ENCODE measurements around the gene RPL32.

Gene RPL32

GRCh38 chr3:12810961-12811360 is 30.4 kb downstream of the RPL32 start:
- TF ChIP-seq CTCF (conservative IDR thresholded peaks at IDR 0.05) = no peak
- H3K27ac ChIP-seq = peak overlapping the region; percentile 78

- peak overlapping the region; percentile 78 for H3K27ac ChIP-seq
- TF ChIP-seq CTCF (conservative IDR thresholded peaks at IDR 0.05) = peak; percentile 83
These were observed 31.2 kb downstream of the RPL32 start for GRCh38 chr3:12810013-12810780.

DNA sequence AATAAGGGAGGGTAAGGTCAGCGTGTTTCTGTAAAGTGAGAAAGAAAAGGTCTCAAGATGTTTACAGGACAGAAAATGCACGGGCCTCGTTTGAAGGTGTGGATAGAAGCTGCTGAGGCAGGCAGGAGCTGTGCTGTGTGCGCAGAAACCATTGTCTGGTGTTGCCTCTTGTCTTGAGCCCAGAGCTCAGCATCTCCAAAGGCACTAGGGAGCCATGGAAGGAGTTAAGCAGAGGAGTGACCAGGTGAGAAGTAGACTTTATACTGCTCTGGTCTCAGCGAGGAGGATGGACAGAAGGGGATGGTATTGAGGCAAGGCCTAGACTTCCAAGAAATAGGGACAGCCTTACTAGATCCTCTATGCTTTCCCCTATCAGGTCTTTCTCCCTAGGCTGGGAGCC is 31.9 kb downstream of the RPL32 start:
- no peak for TF ChIP-seq CTCF (conservative IDR thresholded peaks at IDR 0.05)
- H3K27ac ChIP-seq = peak overlapping the region; percentile 78

GRCh38 chr3:12809001-12809400 is 32.4 kb downstream of the RPL32 start:
- H3K27ac ChIP-seq = peak overlapping the region; percentile 78; the same call in 1 of the 2 replicates
- TF ChIP-seq CTCF (conservative IDR thresholded peaks at IDR 0.05) = no peak

GRCh38 chr3:12808587-12808986 is 32.8 kb downstream of the RPL32 start:
- no peak for TF ChIP-seq CTCF (conservative IDR thresholded peaks at IDR 0.05)
- H3K27ac ChIP-seq = 0 out of 2 replicates have a peak overlapping the region, but pooled peaks have one; percentile 78

DNA sequence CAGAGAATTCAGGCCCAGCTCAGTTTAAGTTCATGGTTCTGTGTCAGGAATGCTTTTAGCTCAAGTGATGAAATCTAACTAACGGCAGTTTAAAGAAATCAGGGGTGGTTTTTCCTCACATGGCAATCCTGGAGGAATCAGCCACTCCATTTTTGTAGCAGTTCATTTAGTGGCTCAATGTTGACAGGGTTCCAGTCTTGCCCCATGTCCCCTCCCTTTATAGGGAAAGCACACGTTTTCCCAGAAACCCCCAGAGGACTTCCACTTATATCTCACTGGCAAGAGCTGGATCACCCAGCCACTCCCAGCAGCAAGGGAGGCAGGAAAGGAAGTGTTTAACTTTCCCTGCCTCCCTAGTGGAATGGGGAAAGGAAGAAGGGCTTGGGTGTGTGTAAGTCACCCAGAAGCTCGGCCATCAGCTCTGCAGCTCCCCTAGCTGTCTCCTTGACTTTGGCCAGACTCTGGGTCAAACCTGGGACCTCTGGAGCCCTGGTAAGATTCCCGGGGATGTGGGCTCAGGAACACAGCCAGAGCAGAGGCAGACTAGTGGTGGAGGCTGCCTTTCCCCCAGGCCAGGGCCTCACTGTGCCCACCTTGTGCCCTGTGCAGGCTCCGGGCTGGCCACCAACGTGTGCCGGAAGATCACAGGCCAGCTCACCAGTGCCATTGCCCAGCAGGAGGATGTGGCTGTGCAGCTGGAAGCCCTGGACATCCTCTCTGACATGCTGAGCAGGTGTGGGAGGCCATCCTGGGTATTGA is 33.6 kb downstream of the RPL32 start:
- H3K27ac ChIP-seq = no peak overlapping the region
- no peak for TF ChIP-seq CTCF (conservative IDR thresholded peaks at IDR 0.05)

DNA sequence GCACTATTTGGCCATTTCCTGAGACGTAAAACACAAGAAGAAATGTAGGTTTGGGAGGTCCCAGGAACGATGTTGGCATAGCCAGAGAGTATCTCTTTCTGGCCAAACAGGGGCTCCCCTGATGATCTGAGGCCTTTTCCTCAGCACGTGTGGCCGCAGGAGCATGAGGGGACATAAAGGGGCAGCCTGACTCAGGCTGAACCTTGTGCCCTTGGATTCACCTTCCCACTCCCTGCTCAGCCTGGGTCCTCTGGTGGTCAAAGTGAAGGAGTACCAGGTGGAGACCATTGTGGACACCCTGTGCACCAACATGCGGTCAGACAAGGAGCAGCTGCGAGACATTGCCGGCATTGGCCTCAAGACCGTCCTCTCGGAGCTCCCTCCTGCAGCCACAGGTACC is 34.3 kb downstream of the RPL32 start:
- no peak for TF ChIP-seq CTCF (conservative IDR thresholded peaks at IDR 0.05)

More for the DNA sequence above, 34.3 kb downstream of the RPL32 start:
- no peak overlapping the region for H3K27ac ChIP-seq
